K562 treated with DMSO at 1 percent for 4 hours (cell line): ENCODE results near the gene BMPR2. TPM values are rescaled to one million over a fixed set of nuclear protein-coding genes. Genes with fewer than 3 reads are reported as not detected.

Source experiments
- total RNA-seq: library from RNA; unstranded; fragments of 300-600 nt; gene quantifications from 2 replicates; pipeline ENCODE4 v1.2.3, GENCODE V29; 2022; ENCODE audit not compliant: insufficient read depth

BMPR2 gene
- total RNA-seq = 3.2 and 4.2 TPM in 2 replicates

DNA sequence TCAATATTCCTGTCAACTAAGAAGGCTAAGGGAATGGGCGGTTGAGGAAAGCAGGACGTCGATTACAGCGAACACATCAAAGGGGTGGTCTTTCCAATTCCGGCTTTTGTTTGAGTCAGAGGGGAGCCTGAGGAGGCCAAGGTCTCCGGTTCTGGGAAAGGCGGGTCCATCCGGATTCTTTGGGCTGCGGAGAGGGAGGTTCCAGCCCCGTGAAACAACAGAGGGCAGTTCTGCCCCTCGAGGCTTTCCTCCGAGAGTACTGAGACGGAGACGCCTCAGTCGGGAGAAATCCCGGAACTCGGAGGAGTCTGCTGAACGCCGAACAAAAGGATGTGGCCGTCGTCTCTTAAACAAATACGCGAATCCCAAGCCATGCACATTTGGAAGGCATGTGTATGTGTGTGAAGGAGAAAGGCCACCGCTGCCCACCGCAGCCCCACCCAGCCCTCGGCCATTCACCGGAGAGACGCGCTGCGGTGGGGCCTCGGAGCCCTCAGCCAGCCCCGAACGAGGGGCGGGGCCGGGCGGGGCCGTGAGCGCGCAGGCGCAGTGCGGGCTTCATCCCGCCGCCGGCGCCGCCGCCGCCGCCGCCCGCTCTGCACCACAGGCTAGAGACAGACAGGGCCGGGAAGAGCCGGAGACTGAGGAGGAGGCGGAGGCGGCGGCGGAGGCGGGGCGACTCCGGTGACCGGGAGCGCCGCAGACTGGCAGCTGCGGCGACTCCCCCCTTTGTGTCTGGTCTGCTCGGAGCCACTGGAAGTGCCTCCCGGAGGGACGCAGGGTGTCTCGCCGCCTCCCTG lies at the start of gene BMPR2:
Gene BMPR2 (plus strand): TSS at position 719 of the 800 bp plus-strand sequence. CDS start 1,148 bp downstream, outside the sequence.

Other genes with a start within 250 kb of the BMPR2 start
- gene SUMO1, start 137.7 kb upstream of the BMPR2 start, total RNA-seq = 45.2 and 49.9 TPM in 2 replicates
- 55.3 and 63.5 TPM in 2 replicates for gene NOP58, start 110.6 kb upstream of the BMPR2 start, total RNA-seq